Measurements from ENCODE around the gene TIFAB. TPM values are rescaled to one million over a fixed set of nuclear protein-coding genes. Genes with fewer than 3 reads are reported as not detected.
A peak's percentile ranks its signal among the peaks of the same experiment; 100 is the strongest.

Gene TIFAB
- total RNA-seq, 1 experiment from 2014 or later: not detected

DNA sequence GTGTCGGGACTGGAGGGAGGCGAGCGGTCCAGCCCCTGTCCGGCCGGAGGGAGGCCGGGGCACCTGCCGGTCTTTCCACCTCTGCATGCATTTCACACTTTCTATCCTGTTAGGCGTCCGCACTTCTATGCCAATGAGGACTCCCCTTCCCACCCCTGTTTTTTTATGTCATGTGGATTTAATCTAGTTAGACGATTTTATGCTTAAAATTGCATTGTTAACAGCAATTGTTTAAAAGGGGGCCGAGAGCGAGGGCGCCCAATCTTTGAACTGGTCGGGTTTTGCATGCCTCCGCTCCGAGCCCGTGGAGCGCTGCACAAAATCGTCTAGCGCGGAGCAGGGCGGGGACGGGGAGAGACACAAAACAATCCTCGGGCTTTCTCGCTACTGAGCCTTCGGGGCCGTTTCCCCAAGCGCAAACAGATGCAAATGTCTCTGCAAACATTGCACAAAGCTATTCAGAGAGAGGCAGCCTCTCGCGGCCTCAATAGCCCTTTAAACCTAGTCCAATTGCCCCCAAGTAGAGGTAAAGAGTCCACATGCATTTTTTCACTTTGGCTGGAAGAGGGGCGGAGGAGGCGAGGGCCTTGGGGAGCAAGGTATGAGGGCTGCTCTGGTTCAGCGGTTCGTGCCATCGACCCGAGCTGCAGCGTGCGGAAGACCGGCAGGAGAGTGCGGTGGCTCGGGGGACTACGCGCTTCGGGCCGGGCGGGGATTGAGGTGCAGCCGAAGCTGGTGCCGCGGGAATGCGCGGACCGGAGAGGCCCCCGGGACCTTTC, 37.5 kb upstream of the TIFAB start:
- Histone ChIP-seq H3K4me3 (replicated peaks in 1 of 2; ENCODE audit: low read depth in 1 of 2, low read length in 2 of 2) (no peak overlapping the region), H3K9ac (ENCODE audit: low read length) (no peak overlapping the region)
- DNase-seq (ENCODE audit: low read depth, low spot score): no peak

More for the DNA sequence above, 37.5 kb upstream of the TIFAB start:
- no peaks in the 10 kb centered on the region for H3K9me2 ChIP-seq (ENCODE audit: insufficient read depth)
- no peaks in the 10 kb centered on the region for H3K79me2 ChIP-seq (ENCODE audit: insufficient read depth, low read length)
- CTCF ChIA-PET: no interaction called here
- intact Hi-C loops (cut with micrococcal nuclease): no loop called here
- no peaks in the 10 kb centered on the region for H3K27me3 ChIP-seq (ENCODE audit: insufficient read depth, low read length)
- no peak for ATAC-seq
- H3K9me3 ChIP-seq (ENCODE audit: control insufficient read depth in 1 of 2, insufficient read depth in 1 of 2, low read depth in 1 of 2, low read length in 2 of 2): no peaks in the 10 kb centered on the region
- H3K36me3 ChIP-seq (ENCODE audit: control insufficient read depth in 1 of 2, insufficient read depth in 2 of 2, low read length in 2 of 2): no peaks in the 10 kb centered on the region
- no TSS peak for BruUV-seq (replicated peaks)
- H3K4me2 ChIP-seq (ENCODE audit: low read length): peak overlapping the region; percentile 90
- H3K27ac ChIP-seq (ENCODE audit: low read depth, low read length): no peak overlapping the region
- RAD21 ChIA-PET (ENCODE audit: low non-redundant PET in 1 of 2, low total read pairs in 2 of 2, uncharacterized antibody in 2 of 2, unreplicated experiment in 2 of 2): no interaction called here
- TF ChIP-seq, protein P1, sequence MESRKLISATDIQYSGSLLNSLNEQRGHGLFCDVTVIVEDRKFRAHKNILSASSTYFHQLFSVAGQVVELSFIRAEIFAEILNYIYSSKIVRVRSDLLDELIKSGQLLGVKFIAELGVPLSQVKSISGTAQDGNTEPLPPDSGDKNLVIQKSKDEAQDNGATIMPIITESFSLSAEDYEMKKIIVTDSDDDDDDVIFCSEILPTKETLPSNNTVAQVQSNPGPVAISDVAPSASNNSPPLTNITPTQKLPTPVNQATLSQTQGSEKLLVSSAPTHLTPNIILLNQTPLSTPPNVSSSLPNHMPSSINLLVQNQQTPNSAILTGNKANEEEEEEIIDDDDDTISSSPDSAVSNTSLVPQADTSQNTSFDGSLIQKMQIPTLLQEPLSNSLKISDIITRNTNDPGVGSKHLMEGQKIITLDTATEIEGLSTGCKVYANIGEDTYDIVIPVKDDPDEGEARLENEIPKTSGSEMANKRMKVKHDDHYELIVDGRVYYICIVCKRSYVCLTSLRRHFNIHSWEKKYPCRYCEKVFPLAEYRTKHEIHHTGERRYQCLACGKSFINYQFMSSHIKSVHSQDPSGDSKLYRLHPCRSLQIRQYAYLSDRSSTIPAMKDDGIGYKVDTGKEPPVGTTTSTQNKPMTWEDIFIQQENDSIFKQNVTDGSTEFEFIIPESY (IDR thresholded peaks at IDR 0.05; ENCODE audit: extremely low read depth, insufficient replicate concordance, low read length): no peak
- TF ChIP-seq SIN3A (IDR thresholded peaks at IDR 0.05; ENCODE audit: low read depth) (no peak), SP1 (IDR thresholded peaks at IDR 0.05; ENCODE audit: low read depth) (no peak), FOSL1 (IDR thresholded peaks at IDR 0.05; ENCODE audit: low read depth) (no peak), SRF (IDR thresholded peaks at IDR 0.05; ENCODE audit: low read depth) (no peak), TCF7L2 (IDR thresholded peaks at IDR 0.05; ENCODE audit: borderline replicate concordance, extremely low read depth, insufficient read depth, insufficient read length) (no peak), CBX3 (IDR thresholded peaks at IDR 0.05; ENCODE audit: low read depth) (no peak), ZNF274 (IDR thresholded peaks at IDR 0.05; ENCODE audit: low read depth, low read length) (no peak), RAD21 (IDR thresholded peaks at IDR 0.05; ENCODE audit: low read depth) (no peak), ELF1 (IDR thresholded peaks at IDR 0.05; ENCODE audit: borderline replicate concordance, low read depth) (no peak), EGR1 (IDR thresholded peaks at IDR 0.05; ENCODE audit: low read depth) (no peak)
- TF ChIP-seq, protein P2, sequence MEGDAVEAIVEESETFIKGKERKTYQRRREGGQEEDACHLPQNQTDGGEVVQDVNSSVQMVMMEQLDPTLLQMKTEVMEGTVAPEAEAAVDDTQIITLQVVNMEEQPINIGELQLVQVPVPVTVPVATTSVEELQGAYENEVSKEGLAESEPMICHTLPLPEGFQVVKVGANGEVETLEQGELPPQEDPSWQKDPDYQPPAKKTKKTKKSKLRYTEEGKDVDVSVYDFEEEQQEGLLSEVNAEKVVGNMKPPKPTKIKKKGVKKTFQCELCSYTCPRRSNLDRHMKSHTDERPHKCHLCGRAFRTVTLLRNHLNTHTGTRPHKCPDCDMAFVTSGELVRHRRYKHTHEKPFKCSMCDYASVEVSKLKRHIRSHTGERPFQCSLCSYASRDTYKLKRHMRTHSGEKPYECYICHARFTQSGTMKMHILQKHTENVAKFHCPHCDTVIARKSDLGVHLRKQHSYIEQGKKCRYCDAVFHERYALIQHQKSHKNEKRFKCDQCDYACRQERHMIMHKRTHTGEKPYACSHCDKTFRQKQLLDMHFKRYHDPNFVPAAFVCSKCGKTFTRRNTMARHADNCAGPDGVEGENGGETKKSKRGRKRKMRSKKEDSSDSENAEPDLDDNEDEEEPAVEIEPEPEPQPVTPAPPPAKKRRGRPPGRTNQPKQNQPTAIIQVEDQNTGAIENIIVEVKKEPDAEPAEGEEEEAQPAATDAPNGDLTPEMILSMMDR (IDR thresholded peaks at IDR 0.05 in 2 of 3, conservative IDR thresholded peaks at IDR 0.05 in 1 of 3; ENCODE audit: borderline replicate concordance in 1 of 3, insufficient read depth in 1 of 3, low read depth in 2 of 3, low read length in 2 of 3): no peak
- TF ChIP-seq, protein P3, sequence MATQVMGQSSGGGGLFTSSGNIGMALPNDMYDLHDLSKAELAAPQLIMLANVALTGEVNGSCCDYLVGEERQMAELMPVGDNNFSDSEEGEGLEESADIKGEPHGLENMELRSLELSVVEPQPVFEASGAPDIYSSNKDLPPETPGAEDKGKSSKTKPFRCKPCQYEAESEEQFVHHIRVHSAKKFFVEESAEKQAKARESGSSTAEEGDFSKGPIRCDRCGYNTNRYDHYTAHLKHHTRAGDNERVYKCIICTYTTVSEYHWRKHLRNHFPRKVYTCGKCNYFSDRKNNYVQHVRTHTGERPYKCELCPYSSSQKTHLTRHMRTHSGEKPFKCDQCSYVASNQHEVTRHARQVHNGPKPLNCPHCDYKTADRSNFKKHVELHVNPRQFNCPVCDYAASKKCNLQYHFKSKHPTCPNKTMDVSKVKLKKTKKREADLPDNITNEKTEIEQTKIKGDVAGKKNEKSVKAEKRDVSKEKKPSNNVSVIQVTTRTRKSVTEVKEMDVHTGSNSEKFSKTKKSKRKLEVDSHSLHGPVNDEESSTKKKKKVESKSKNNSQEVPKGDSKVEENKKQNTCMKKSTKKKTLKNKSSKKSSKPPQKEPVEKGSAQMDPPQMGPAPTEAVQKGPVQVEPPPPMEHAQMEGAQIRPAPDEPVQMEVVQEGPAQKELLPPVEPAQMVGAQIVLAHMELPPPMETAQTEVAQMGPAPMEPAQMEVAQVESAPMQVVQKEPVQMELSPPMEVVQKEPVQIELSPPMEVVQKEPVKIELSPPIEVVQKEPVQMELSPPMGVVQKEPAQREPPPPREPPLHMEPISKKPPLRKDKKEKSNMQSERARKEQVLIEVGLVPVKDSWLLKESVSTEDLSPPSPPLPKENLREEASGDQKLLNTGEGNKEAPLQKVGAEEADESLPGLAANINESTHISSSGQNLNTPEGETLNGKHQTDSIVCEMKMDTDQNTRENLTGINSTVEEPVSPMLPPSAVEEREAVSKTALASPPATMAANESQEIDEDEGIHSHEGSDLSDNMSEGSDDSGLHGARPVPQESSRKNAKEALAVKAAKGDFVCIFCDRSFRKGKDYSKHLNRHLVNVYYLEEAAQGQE (IDR thresholded peaks at IDR 0.05; ENCODE audit: low read depth): no peak
- peaks cover 13 to 33% of the 10 kb centered on the region in 2 experiments for H3K4me1 ChIP-seq (ENCODE audit: control insufficient read depth in 1 of 2, insufficient read depth in 2 of 2, low read length in 2 of 2)
- POLR2A ChIA-PET: no interaction called here
- H2AFZ ChIP-seq (ENCODE audit: low read depth, low read length, poor library complexity, severe bottlenecking): no peak overlapping the region
- H4K20me1 ChIP-seq (ENCODE audit: insufficient read depth): no peaks in the 10 kb centered on the region

Measured in HCT116 (cell line).